H1 (cell line): ENCODE data around the gene HMCES. TPM values are rescaled to one million over a fixed set of nuclear protein-coding genes. Genes with fewer than 3 reads are reported as not detected.

ENCODE experiments used
- CTCF ChIA-PET: fragments of 300-600 bp; sonication (Branson Sonifier 250); formaldehyde crosslinking; loops from one replicate; lab custom pipeline; 2021; ENCODE audit not compliant: partially characterized antibody; lab: Charles Lee
- POLR2A ChIA-PET: fragments of 300-600 bp; sonication (Branson Sonifier 250); formaldehyde crosslinking; loops from one replicate; lab custom pipeline; 2021; ENCODE audit warnings: inconsistent platforms; ENCODE audit not compliant: partially characterized antibody; lab: Charles Lee
- DNase-seq, 2 experiments: peaks; one replicate each; pipeline versions ENCODE4 v3.0.0 to v3.0.0-alpha.2; 2010 to 2022; ENCODE audit warnings: low spot score in 2 of 2, low read depth in 1 of 2, mixed read lengths in 1 of 2
- FAIRE-seq: peaks from 2 replicates; lab custom pipeline; 2011; peaks lifted over from hg19 to GRCh38; lab: Jason Lieb, UNC
- H2AFZ ChIP-seq: 2 replicates; pipeline ENCODE4 v1.8.1; 2012; ENCODE audit warnings: low read length, inconsistent platforms
- H2AK5ac ChIP-seq: 2 replicates; pipeline ENCODE4 v1.6.1; 2013; ENCODE audit warnings: low read depth, low read length
- H2BK120ac ChIP-seq: replicated peaks from 2 replicates; pipeline ENCODE3; 2013; ENCODE audit warnings: low read depth, low read length, inconsistent platforms
- H2BK12ac ChIP-seq: 2 replicates; pipeline ENCODE4 v1.6.1; 2013; ENCODE audit warnings: low read depth, low read length
- H2BK15ac ChIP-seq: 2 replicates; pipeline ENCODE4 v1.6.1; 2013; ENCODE audit warnings: low read length
- H2BK20ac ChIP-seq: 2 replicates; pipeline ENCODE4 v1.6.1; 2013; ENCODE audit warnings: low read length
- H2BK5ac ChIP-seq: 2 replicates; pipeline ENCODE4 v1.6.1; 2013; ENCODE audit warnings: low read depth, low read length
- H3K14ac ChIP-seq: 2 replicates; pipeline ENCODE4 v1.6.1; 2013; ENCODE audit warnings: inconsistent platforms; ENCODE audit not compliant: insufficient read length
- H3K18ac ChIP-seq: 2 replicates; pipeline ENCODE4 v1.6.1; 2013; ENCODE audit warnings: low read length; ENCODE audit errors: extremely low read depth
- H3K23ac ChIP-seq: 2 replicates; pipeline ENCODE4 v1.6.1; 2013; ENCODE audit warnings: inconsistent platforms; ENCODE audit not compliant: insufficient read length
- H3K23me2 ChIP-seq: 2 replicates; pipeline ENCODE4 v1.6.1; 2013; ENCODE audit warnings: low read depth, low read length
- H3K27ac ChIP-seq: 2 replicates; pipeline ENCODE4 v1.6.1; 2011; ENCODE audit warnings: low read depth, low read length, inconsistent platforms
- H3K27me3 ChIP-seq, 4 experiments: replicated peaks in 1 of 4; 1 replicate in 1 of 4; 2 replicates in 3 of 4; pipeline versions ENCODE4 v1.6.1 to v1.8.1; 2011 to 2013; ENCODE audit warnings: low read length in 3 of 4, mild to moderate bottlenecking in 3 of 4, inconsistent platforms in 2 of 4, mixed read lengths in 2 of 4, moderate library complexity in 1 of 4; ENCODE audit not compliant: control insufficient read depth in 3 of 4, insufficient read depth in 3 of 4; ENCODE audit errors: extremely low read depth in 1 of 4
- H3K36me3 ChIP-seq, 4 experiments: 2 replicates each; pipeline versions ENCODE4 v1.6.1 to v1.8.1; 2011 to 2013; ENCODE audit warnings: mild to moderate bottlenecking in 4 of 4, low read length in 3 of 4, moderate library complexity in 2 of 4, control low read depth in 1 of 4, inconsistent platforms in 1 of 4; ENCODE audit not compliant: insufficient read depth in 4 of 4, control insufficient read depth in 2 of 4
- H3K4ac ChIP-seq: replicated peaks from 2 replicates; pipeline ENCODE3; 2013; ENCODE audit warnings: low read length, low read depth, mixed read lengths, inconsistent platforms; ENCODE audit not compliant: insufficient read length
- H3K4me1 ChIP-seq, 4 experiments: replicated peaks in 1 of 4; 1 replicate in 1 of 4; 2 replicates in 3 of 4; pipeline versions ENCODE4 v1.6.1 to v1.8.1; 2011 to 2013; ENCODE audit warnings: low read length in 3 of 4, inconsistent platforms in 2 of 4, mixed read lengths in 1 of 4; ENCODE audit not compliant: insufficient read depth in 4 of 4, control insufficient read depth in 3 of 4
- H3K4me2 ChIP-seq, 2 experiments: 2 replicates each; pipeline versions ENCODE4 v1.6.1 to v1.8.1; 2011 to 2013; ENCODE audit warnings: low read depth in 2 of 2, low read length in 2 of 2, control low read depth in 1 of 2, inconsistent platforms in 1 of 2, mild to moderate bottlenecking in 1 of 2; ENCODE audit not compliant: insufficient read depth in 1 of 2
- H3K4me3 ChIP-seq, 4 experiments: fragments of 200-600, 300-600 bp in 1 of 4; sonication (generic), shearing (Covaris generic), sonication (Bioruptor Twin) in 1 of 4; 2 replicates each; pipeline versions ENCODE4 v1.5.1 to v1.8.1; 2011 to 2016; ENCODE audit warnings: low read length in 4 of 4, low read depth in 3 of 4, control low read depth in 2 of 4, inconsistent platforms in 2 of 4, mild to moderate bottlenecking in 2 of 4, mixed read lengths in 1 of 4, moderate library complexity in 1 of 4; ENCODE audit not compliant: insufficient read depth in 2 of 4; ENCODE audit errors: extremely low read depth in 1 of 4
- H3K56ac ChIP-seq: replicated peaks from 2 replicates; pipeline ENCODE3; 2013; ENCODE audit warnings: low read depth, mild to moderate bottlenecking, mixed read lengths, low read length, inconsistent platforms; ENCODE audit not compliant: insufficient read length
- H3K79me1 ChIP-seq: 2 replicates; pipeline ENCODE4 v1.6.1; 2013; ENCODE audit warnings: low read depth, low read length, control low read depth
- H3K79me2 ChIP-seq, 2 experiments: 2 replicates each; pipeline versions ENCODE4 v1.6.1 to v1.8.1; 2012 to 2013; ENCODE audit warnings: low read length in 2 of 2, mild to moderate bottlenecking in 2 of 2, inconsistent platforms in 1 of 2; ENCODE audit not compliant: insufficient read depth in 2 of 2, control insufficient read depth in 1 of 2
- H3K9ac ChIP-seq, 4 experiments: replicated peaks in 1 of 4; 1 replicate in 1 of 4; 2 replicates in 3 of 4; pipeline versions ENCODE4 v1.6.1 to v1.8.1; 2011 to 2013; ENCODE audit warnings: low read depth in 3 of 4, low read length in 3 of 4, control low read depth in 2 of 4, mild to moderate bottlenecking in 2 of 4, moderate library complexity in 2 of 4, inconsistent platforms in 1 of 4; ENCODE audit errors: extremely low read depth in 1 of 4
- H3K9me3 ChIP-seq, 2 experiments: 2 replicates each; pipeline versions ENCODE4 v1.6.1 to v1.8.1; 2012 to 2013; ENCODE audit warnings: mild to moderate bottlenecking in 2 of 2, moderate library complexity in 2 of 2, control low read depth in 1 of 2, inconsistent platforms in 1 of 2, low read depth in 1 of 2, low read length in 1 of 2, mixed read lengths in 1 of 2; ENCODE audit not compliant: insufficient read depth in 2 of 2
- H4K20me1 ChIP-seq, 2 experiments: replicated peaks in 1 of 2; 2 replicates each; pipeline versions ENCODE3 to v1.8.1; 2011 to 2013; ENCODE audit warnings: inconsistent platforms in 2 of 2, low read length in 2 of 2, mild to moderate bottlenecking in 1 of 2; ENCODE audit not compliant: insufficient read depth in 2 of 2, control insufficient read depth in 1 of 2
- H4K5ac ChIP-seq: 2 replicates; pipeline ENCODE4 v1.6.1; 2013; ENCODE audit warnings: low read length, low read depth, mixed read lengths, inconsistent platforms; ENCODE audit not compliant: insufficient read length
- H4K8ac ChIP-seq: 2 replicates; pipeline ENCODE4 v1.8.0; 2013; ENCODE audit warnings: mild to moderate bottlenecking, moderate library complexity, low read length, inconsistent platforms; ENCODE audit not compliant: insufficient read depth; ENCODE audit errors: extremely low read depth
- H4K91ac ChIP-seq: replicated peaks from 2 replicates; pipeline ENCODE3; 2013; ENCODE audit warnings: low read length, mixed read lengths, inconsistent platforms; ENCODE audit not compliant: insufficient read length
- CBX5 ChIP-seq: fragments of 300-800, 300-1000 bp; sonication (generic); IDR thresholded peaks from 2 replicates; pipeline ENCODE4 v1.7.1; 2016; ENCODE audit warnings: antibody characterized with exemption, low read length, low read depth
- SAP30 ChIP-seq: fragments of 300-600 bp; sonication (generic); IDR thresholded peaks from 2 replicates; pipeline ENCODE4 v1.7.1; 2012; ENCODE audit warnings: low read length, moderate library complexity, mild to moderate bottlenecking, inconsistent platforms; ENCODE audit not compliant: insufficient read depth, insufficient replicate concordance
- WGBS, 2 experiments: shearing (Covaris generic) in 1 of 2; methylation state at CpG; one replicate each; pipeline versions ENCODE4 v1.1.6 to v1.1.7; 2013 to 2015; ENCODE audit warnings: low lambda C conversion rate in 2 of 2, mixed read lengths in 2 of 2, inconsistent platforms in 1 of 2, low coverage in 1 of 2, missing lambda C conversion rate in 1 of 2; ENCODE audit not compliant: insufficient replicate concordance in 2 of 2, insufficient coverage in 1 of 2, insufficient read length in 1 of 2; ENCODE audit errors: extremely low coverage in 1 of 2, missing lambda C conversion rate in 1 of 2; 5-methylcytosine and 5-hydroxymethylcytosine counted together
- polyA plus RNA-seq, 7 experiments: library from polyadenylated mRNA; depleted of rRNA in 3 of 7; stranded (reverse) in 5 of 7; unstranded in 2 of 7; fragments of >200 nt in 5 of 7; fragments of 200-250 nt in 2 of 7; gene quantifications; 1 replicate in 5 of 7; 2 replicates in 1 of 7; 4 replicates in 1 of 7; pipeline versions ENCODE4 v1.2.1 to v1.2.3, GENCODE V29; 2011 to 2013; ENCODE audit warnings: missing spikeins in 2 of 7, mixed read lengths in 2 of 7
- total RNA-seq: library from RNA; stranded (reverse); fragmentation: NEBNext Ultra II Directional; extraction: Animal tissue kit (Norgen Biotek cat#: 25700); gene quantifications from 2 replicates; pipeline ENCODE4 v1.2.1, GENCODE V29; 2021

HMCES gene
- total and polyA plus RNA-seq, 2 of the 8 experiments (the other 6 are each of a cell fraction or from before 2014, with no cell fraction given), result 27.6 to 49.5 TPM

DNA sequence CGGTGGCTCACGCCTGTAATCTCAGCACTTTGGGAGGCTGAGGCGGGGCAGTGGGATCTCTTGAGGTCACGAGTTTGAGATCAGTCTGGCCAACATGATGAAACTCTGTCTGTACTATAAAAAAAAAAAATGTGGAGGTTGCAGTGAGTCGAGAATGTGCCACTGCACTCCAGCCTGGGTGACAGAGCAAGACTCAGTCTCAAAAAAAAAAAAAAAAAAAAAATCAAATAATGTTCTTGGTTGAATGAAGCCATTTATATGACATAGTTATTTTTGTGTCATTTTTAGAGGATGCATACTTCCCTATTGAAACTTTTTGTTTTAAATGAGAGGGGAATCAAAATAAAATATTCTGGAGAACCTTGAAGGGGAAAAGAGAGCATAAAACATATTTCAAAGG, 3.1 kb downstream of the HMCES start:
- H3K79me1 ChIP-seq, result no peaks in the 10 kb centered on the region
- no peak for TF ChIP-seq SAP30
- TF ChIP-seq CBX5, result no peak

More for the DNA sequence above, 3.1 kb downstream of the HMCES start:
- H4K20me1 ChIP-seq, result no peaks in the 10 kb centered on the region
- H2AFZ ChIP-seq, result no peak overlapping the region
- peaks cover 7% of the 10 kb centered on the region; the same call in 1 of the 2 replicates for H3K23me2 ChIP-seq
- H2AK5ac ChIP-seq, result no peak overlapping the region
- no peaks in the 10 kb centered on the region for H3K9me3 ChIP-seq
- H3K4ac ChIP-seq, result no peak overlapping the region
- H3K4me3 ChIP-seq, result no peak overlapping the region
- no peak overlapping the region for H2BK5ac ChIP-seq
- H3K14ac ChIP-seq, result no peak overlapping the region
- H3K9ac ChIP-seq, result no peak overlapping the region
- WGBS, 2 experiments, result 98% methylated on average over 4 of the region's 5 CpGs; no CpG with 5 or more reads in 1 of the 2 experiments
- no peak overlapping the region for H2BK15ac ChIP-seq
- H3K79me2 ChIP-seq, result peaks cover 0 to 7% of the 10 kb centered on the region in 2 experiments; a peak in 2 of 4 replicates
- DNase-seq (no peak), FAIRE-seq (no peak)
- no peaks in the 10 kb centered on the region for H3K27me3 ChIP-seq
- H3K56ac ChIP-seq, result no peak overlapping the region
- H3K4me1 ChIP-seq, result peaks cover 0 to 13% (median 6%) of the 10 kb centered on the region in 4 experiments; a peak in 6 of 7 replicates
- POLR2A ChIA-PET, result interaction anchor here (1.0 to 5.4 kb wide), 2 partner anchors 12 to 35 kb away, joined by 4 to 92 read pairs; a partner anchor contains a TSS
- no peak overlapping the region for H4K5ac ChIP-seq
- H2BK20ac ChIP-seq, result no peak overlapping the region
- CTCF ChIA-PET, result interaction anchor here (2.6 kb wide), 1 partner anchor 35 kb away, joined by 13 read pairs; a partner anchor contains a TSS
- H3K36me3 ChIP-seq, result peaks cover 0 to 7% (median 2%) of the 10 kb centered on the region in 4 experiments; a peak in 2 of 8 replicates
- no peak overlapping the region for H3K23ac ChIP-seq
- H3K4me2 ChIP-seq, result no peak overlapping the region
- H4K91ac ChIP-seq, result no peak overlapping the region
- no peak overlapping the region for H3K27ac ChIP-seq
- H3K18ac ChIP-seq, result no peak overlapping the region
- no peak overlapping the region for H2BK120ac ChIP-seq
- no peak overlapping the region for H4K8ac ChIP-seq
- no peak overlapping the region for H2BK12ac ChIP-seq
